Ovary (tissue), 9 donors: Measurements from ENCODE around the gene ADAMTS13. TPM values are rescaled to one million over a fixed set of nuclear protein-coding genes. Genes with fewer than 3 reads are reported as not detected.
"Not testable (repeated sequence)": the region's sequence is repeated elsewhere in the genome, so short reads cannot be mapped to it uniquely, and the experiment has no call there.

ENCODE experiments used
- DNase-seq, 5 donors: peaks; one replicate each; pipeline ENCODE4 v3.0.0-alpha.2; 2019 to 2020
- H3K27ac ChIP-seq, 2 donors: fragments of 200-600 bp; one replicate each; pipeline versions ENCODE4 v1.5.1 to v1.8.0; 2019 to 2022
- H3K27me3 ChIP-seq: fragments of 200-600 bp; one replicate; pipeline ENCODE4 v1.8.0; 2022
- H3K36me3 ChIP-seq: fragments of 200-600 bp; sonication (generic); one replicate; pipeline ENCODE4 v1.5.1; 2019
- H3K4me1 ChIP-seq: one replicate; pipeline ENCODE4 v1.8.1; 2013; ENCODE audit warnings: mild to moderate bottlenecking, moderate library complexity; ENCODE audit not compliant: insufficient read depth
- H3K4me3 ChIP-seq: fragments of 200-600 bp; sonication (generic); one replicate; pipeline ENCODE4 v1.5.1; 2017
- H3K9me3 ChIP-seq, 2 donors: fragments of 200-600 bp in 1 of 2; sonication (generic) in 1 of 2; one replicate each; pipeline versions ENCODE4 v1.5.1 to v1.8.1; 2013 to 2019; ENCODE audit warnings: mild to moderate bottlenecking in 1 of 2, moderate library complexity in 1 of 2
- EP300 ChIP-seq: sonication (generic); formaldehyde crosslinking; IDR thresholded peaks from one replicate; pipeline ENCODE4 v1.6.1; 2017; ENCODE audit warnings: antibody characterized with exemption
- POLR2A ChIP-seq: fragments of 450-650 bp; IDR thresholded peaks from one replicate; pipeline ENCODE4 v1.6.1; 2017; ENCODE audit warnings: antibody characterized with exemption, mild to moderate bottlenecking, moderate library complexity
- WGBS, 3 donors: extraction: QIAGEN DNeasy Blood & Tissue Kit in 1 of 3; methylation state at CpG; one replicate each; pipeline versions ENCODE4 v1.1.5 to v1.1.7; 2013 to 2017; 5-methylcytosine and 5-hydroxymethylcytosine counted together
- intact Hi-C, 4 donors: fragments of 100-400 bp; cut with DNase I; formaldehyde crosslinking; loops; one replicate each; pipeline versions ENCODE4 v1.11.0 to v1.15.1; 2022 to 2023
- polyA plus RNA-seq, 2 donors: library from polyadenylated mRNA; stranded (reverse); fragments of 200-250 nt in 1 of 2; fragments of 350-450 nt in 1 of 2; fragmentation: Illumina TruSeq in 1 of 2; extraction: RNeasy Lipid Tissue Mini Kit (QIAGEN cat#74804) in 1 of 2; gene quantifications; one replicate each; pipeline ENCODE4 v1.2.3, GENCODE V29; 2013 to 2014
- total RNA-seq, 7 donors: library from RNA; depleted of rRNA in 2 of 7; stranded (reverse); fragments of >200 nt in 2 of 7; fragmentation: NEBNext Ultra II Directional in 3 of 7; extraction: Animal tissue kit (Norgen Biotek cat#: 25700) in 3 of 7; gene quantifications; one replicate each; pipeline versions ENCODE4 v1.1.0 to v1.2.4, GENCODE V29; 2016 to 2023
- TF ChIP-seq, protein P1 (sequence below), 3 donors: fragments of 450-650 bp in 2 of 3; fragments of 200-600 bp in 1 of 3; IDR thresholded peaks; one replicate each; pipeline versions ENCODE4 v1.5.1 to v1.8.0; 2016 to 2022; ENCODE audit warnings: antibody characterized with exemption in 3 of 3, mild to moderate bottlenecking in 1 of 3
- donor health status: DM: no; HTN: no; CAD: no; lungs with moderate emphysema.
- donor health status: DM: no; HTN: no; CAD: no.
- donor health status: Bipolar disorder and iron deficiency.
- donor health status: DM: yes; HTN: yes; CAD: no.
- donor health status: DM: no; HTN: no; CAD: no.
- donor health status: DM: yes; HTN: yes; CAD: no.

Gene ADAMTS13
- total and polyA plus RNA-seq, 9 donors, result 0.45 to 4.2 (median 3.6) TPM

DNA sequence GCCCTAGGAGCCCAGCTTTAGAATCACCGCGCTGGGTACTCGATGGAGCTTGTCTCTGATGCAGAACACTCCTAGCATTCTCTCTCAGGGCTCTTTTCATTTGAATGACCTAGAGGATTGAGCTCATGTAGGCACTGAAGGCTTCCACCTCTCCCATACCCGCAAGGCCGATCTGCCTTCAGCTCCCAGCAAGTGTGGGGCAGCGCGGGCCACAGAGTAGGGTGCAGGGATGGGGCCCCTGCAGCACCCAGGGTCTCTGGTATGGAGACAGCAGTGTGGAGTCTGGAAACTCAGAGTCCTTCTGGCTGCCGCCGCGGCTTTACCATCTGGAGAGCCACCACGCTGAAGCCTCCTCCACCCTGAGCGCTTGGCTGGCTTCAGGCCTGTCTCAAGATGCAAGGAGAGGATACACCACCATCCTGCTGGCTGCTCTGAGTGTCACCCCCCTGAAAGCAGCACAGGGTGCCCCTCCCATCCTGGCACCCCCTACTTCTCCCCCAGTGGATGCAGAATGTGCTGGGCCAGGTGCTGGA, 33.1 kb upstream of the ADAMTS13 start:
- TF ChIP-seq, protein P1, sequence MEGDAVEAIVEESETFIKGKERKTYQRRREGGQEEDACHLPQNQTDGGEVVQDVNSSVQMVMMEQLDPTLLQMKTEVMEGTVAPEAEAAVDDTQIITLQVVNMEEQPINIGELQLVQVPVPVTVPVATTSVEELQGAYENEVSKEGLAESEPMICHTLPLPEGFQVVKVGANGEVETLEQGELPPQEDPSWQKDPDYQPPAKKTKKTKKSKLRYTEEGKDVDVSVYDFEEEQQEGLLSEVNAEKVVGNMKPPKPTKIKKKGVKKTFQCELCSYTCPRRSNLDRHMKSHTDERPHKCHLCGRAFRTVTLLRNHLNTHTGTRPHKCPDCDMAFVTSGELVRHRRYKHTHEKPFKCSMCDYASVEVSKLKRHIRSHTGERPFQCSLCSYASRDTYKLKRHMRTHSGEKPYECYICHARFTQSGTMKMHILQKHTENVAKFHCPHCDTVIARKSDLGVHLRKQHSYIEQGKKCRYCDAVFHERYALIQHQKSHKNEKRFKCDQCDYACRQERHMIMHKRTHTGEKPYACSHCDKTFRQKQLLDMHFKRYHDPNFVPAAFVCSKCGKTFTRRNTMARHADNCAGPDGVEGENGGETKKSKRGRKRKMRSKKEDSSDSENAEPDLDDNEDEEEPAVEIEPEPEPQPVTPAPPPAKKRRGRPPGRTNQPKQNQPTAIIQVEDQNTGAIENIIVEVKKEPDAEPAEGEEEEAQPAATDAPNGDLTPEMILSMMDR (IDR thresholded peaks at IDR 0.05), result no peak
- TF ChIP-seq EP300, result no peak
- no peak for TF ChIP-seq POLR2A
- DNase-seq, result no peak

DNA sequence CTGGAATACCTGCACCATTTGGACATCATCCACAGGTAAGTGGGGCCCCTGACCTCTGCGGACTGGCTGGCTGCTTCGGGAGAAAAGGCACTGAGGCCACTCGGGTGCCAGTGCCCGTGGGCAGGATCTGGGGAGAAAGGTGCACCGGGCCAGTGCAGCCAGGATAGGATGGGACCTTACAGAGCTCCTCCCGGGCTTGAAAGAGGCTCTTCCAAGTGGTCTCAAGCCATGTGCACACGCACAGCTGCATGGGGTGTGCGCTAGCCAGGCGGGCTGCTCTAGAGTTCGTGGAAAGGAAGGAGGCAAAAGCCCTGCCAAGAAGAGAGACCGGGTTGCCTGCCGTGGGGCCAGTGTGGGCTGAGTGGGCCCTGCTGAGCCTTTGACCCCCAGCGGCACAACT, 32.6 kb upstream of the ADAMTS13 start:
- WGBS, 3 donors, result 77 to 83% (median 79%) methylated on average over 13 of the region's 13 CpGs
- TF ChIP-seq EP300 (no peak), POLR2A (no peak)
- TF ChIP-seq, protein P1 (IDR thresholded peaks at IDR 0.05), result no peak
- Histone ChIP-seq H3K27ac (no peak overlapping the region), H3K27me3 (no peaks in the 10 kb centered on the region), H3K4me1 (no peaks in the 10 kb centered on the region), H3K4me3 (no peak overlapping the region), H3K9me3 (no peaks in the 10 kb centered on the region), H3K36me3 (no peaks in the 10 kb centered on the region)
- intact Hi-C loops, result no loop called here
- DNase-seq, result no peak

More for the DNA sequence above, 33.1 kb upstream of the ADAMTS13 start:
- no peak overlapping the region for H3K27ac ChIP-seq
- WGBS, 3 donors, result 88 to 97% (median 95%) methylated on average over 12 of the region's 12 CpGs
- no peaks in the 10 kb centered on the region for H3K4me1 ChIP-seq
- intact Hi-C loops, result no loop called here
- H3K36me3 ChIP-seq, result no peaks in the 10 kb centered on the region
- H3K4me3 ChIP-seq, result no peak overlapping the region
- no peaks in the 10 kb centered on the region for H3K9me3 ChIP-seq
- no peaks in the 10 kb centered on the region for H3K27me3 ChIP-seq

DNA sequence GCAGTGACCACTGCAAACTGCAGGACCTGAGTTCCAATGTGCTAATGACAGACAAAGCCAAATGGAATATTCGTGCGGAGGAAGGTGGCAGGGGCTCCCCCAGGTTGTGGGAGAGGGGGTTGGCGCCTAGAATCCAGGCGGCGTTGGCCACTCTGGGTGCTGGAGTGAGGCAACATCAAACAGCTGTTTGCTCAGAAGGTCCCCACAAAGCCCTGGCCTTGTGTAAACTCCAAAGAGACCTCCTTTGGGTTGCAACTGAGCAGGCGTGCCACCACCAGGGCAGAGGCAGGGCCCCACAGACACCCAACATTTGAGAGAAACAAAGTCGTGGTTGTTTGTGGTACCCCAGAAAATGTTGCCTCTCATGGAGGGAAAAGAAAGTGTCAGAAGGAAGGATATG, 31.5 kb upstream of the ADAMTS13 start:
- no peaks in the 10 kb centered on the region for H3K27me3 ChIP-seq
- DNase-seq, result no peak
- no peaks in the 10 kb centered on the region for H3K36me3 ChIP-seq
- H3K4me1 ChIP-seq, result no peaks in the 10 kb centered on the region
- H3K27ac ChIP-seq, result no peak overlapping the region
- TF ChIP-seq EP300 (no peak), POLR2A (no peak)
- TF ChIP-seq, protein P1 (IDR thresholded peaks at IDR 0.05), result no peak
- intact Hi-C loops, result no loop called here
- no peaks in the 10 kb centered on the region for H3K9me3 ChIP-seq
- WGBS, 3 donors, result 73 to 87% (median 75%) methylated on average over 7 of the region's 7 CpGs
- no peak overlapping the region for H3K4me3 ChIP-seq

DNA sequence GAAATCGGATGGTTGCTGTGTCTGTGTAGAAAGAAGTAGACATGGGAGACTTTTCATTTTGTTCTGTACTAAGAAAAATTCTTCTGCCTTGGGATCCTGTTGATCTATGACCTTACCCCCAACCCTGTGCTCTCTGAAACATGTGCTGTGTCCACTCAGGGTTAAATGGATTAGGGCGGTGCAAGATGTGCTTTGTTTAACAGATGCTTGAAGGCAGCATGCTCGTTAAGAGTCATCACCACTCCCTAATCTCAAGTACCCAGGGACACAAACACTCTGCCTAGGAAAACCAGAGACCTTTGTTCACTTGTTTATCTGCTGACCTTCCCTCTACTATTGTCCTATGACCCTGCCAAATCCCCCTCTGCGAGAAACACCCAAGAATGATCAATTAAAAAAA, 30.7 kb upstream of the ADAMTS13 start:
- H3K4me3 ChIP-seq, H3K27ac ChIP-seq, H3K36me3 ChIP-seq, H3K9me3 ChIP-seq, H3K4me1 ChIP-seq, H3K27me3 ChIP-seq, DNase-seq, intact Hi-C loops: not testable (repeated sequence)
- WGBS, 3 donors, result 43 to 59% (median 45%) methylated on average over 3 of the region's 4 CpGs

DNA sequence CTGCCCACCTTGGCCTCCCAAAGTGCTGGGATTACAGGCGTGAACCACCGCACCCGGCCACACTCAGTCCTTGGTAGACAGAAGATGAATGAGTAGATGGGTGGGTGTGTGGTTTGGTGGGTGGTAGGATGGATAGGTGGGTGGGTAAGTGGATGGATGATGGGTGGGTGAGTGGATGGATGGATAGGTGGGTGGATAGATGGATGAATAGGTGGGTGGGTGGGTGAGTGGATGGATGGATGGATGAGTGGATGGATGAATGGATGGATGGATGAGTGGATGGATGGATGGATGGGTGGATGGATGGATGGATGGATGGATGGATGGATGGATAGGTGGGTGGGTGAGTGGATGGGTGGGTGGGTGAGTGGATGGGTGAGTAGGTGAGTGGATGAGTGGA, 29.9 kb upstream of the ADAMTS13 start:
- H3K27ac ChIP-seq, DNase-seq, intact Hi-C loops, H3K36me3 ChIP-seq, H3K27me3 ChIP-seq, H3K9me3 ChIP-seq, H3K4me1 ChIP-seq, H3K4me3 ChIP-seq: not testable (repeated sequence)
- WGBS, 3 donors, result 92 to 94% (median 92%) methylated on average over 3 of the region's 3 CpGs
